Trophoblast cell (in vitro differentiated cells and primary cell): ENCODE measurements around the gene TMEM201.
A peak's percentile ranks its signal among the peaks of the same experiment; 100 is the strongest.

ENCODE experiments used
- DNase-seq, 2 donors: peaks; one replicate each; pipeline ENCODE4 v3.0.0-alpha.2; 2016
- H2AFZ ChIP-seq: 2 replicates; pipeline ENCODE4 v1.6.1; 2013; ENCODE audit warnings: low read length, moderate library complexity, mild to moderate bottlenecking; ENCODE audit not compliant: insufficient read depth, poor library complexity
- H2AK5ac ChIP-seq: 2 replicates; pipeline ENCODE4 v1.6.1; 2013; ENCODE audit warnings: mild to moderate bottlenecking, low read length
- H2BK120ac ChIP-seq: 2 replicates; pipeline ENCODE4 v1.6.1; 2013; ENCODE audit warnings: low read length, mild to moderate bottlenecking, moderate library complexity; ENCODE audit not compliant: insufficient read depth, poor library complexity
- H2BK12ac ChIP-seq: 2 replicates; pipeline ENCODE4 v1.6.1; 2013; ENCODE audit warnings: mild to moderate bottlenecking, low read length, moderate library complexity
- H2BK5ac ChIP-seq: 2 replicates; pipeline ENCODE4 v1.6.1; 2013; ENCODE audit warnings: low read length, low read depth, moderate library complexity, mild to moderate bottlenecking; ENCODE audit not compliant: poor library complexity
- H3K14ac ChIP-seq: 2 replicates; pipeline ENCODE4 v1.6.1; 2013; ENCODE audit warnings: mild to moderate bottlenecking, low read length
- H3K18ac ChIP-seq: 2 replicates; pipeline ENCODE4 v1.6.1; 2013; ENCODE audit warnings: mild to moderate bottlenecking, low read length
- H3K23ac ChIP-seq: 2 replicates; pipeline ENCODE4 v1.6.1; 2013; ENCODE audit warnings: low read length
- H3K27ac ChIP-seq: 2 replicates; pipeline ENCODE4 v1.5.1; 2013; ENCODE audit warnings: low read depth, mild to moderate bottlenecking, inconsistent platforms, low read length, moderate library complexity
- H3K27me3 ChIP-seq: 2 replicates; pipeline ENCODE4 v1.6.1; 2013; ENCODE audit warnings: inconsistent platforms, mild to moderate bottlenecking, low read length, moderate library complexity; ENCODE audit not compliant: insufficient read depth
- H3K36me3 ChIP-seq, 2 experiments: 1 replicate in 1 of 2; 2 replicates in 1 of 2; pipeline ENCODE4 v1.6.1; 2013; ENCODE audit warnings: low read length in 2 of 2, mild to moderate bottlenecking in 2 of 2, moderate library complexity in 1 of 2; ENCODE audit not compliant: insufficient read depth in 2 of 2, control insufficient read depth in 1 of 2
- H3K4ac ChIP-seq: 2 replicates; pipeline ENCODE4 v1.6.1; 2013; ENCODE audit warnings: low read depth, mild to moderate bottlenecking, low read length, moderate library complexity
- H3K4me1 ChIP-seq, 2 experiments: 1 replicate in 1 of 2; 2 replicates in 1 of 2; pipeline ENCODE4 v1.6.1; 2013; ENCODE audit warnings: low read length in 2 of 2, mild to moderate bottlenecking in 2 of 2, moderate library complexity in 1 of 2; ENCODE audit not compliant: insufficient read depth in 2 of 2, control insufficient read depth in 1 of 2
- H3K4me2 ChIP-seq: 2 replicates; pipeline ENCODE4 v1.6.1; 2013; ENCODE audit warnings: inconsistent platforms, mild to moderate bottlenecking, low read length, moderate library complexity
- H3K4me3 ChIP-seq: 2 replicates; pipeline ENCODE4 v1.5.1; 2013; ENCODE audit warnings: mild to moderate bottlenecking, low read depth, low read length, inconsistent platforms
- H3K79me1 ChIP-seq: one replicate; pipeline ENCODE4 v1.6.1; 2013; ENCODE audit warnings: low read length
- H3K79me2 ChIP-seq: 2 replicates; pipeline ENCODE4 v1.6.1; 2013; ENCODE audit warnings: low read length, mild to moderate bottlenecking; ENCODE audit not compliant: control insufficient read depth, insufficient read depth, poor library complexity
- H3K9ac ChIP-seq: 2 replicates; pipeline ENCODE4 v1.6.1; 2013; ENCODE audit warnings: mild to moderate bottlenecking, low read length
- H3K9me3 ChIP-seq: 2 replicates; pipeline ENCODE4 v1.6.1; 2013; ENCODE audit warnings: low read depth, mild to moderate bottlenecking, control low read depth, inconsistent platforms, low read length; ENCODE audit not compliant: insufficient read depth
- H4K12ac ChIP-seq: 2 replicates; pipeline ENCODE4 v1.6.1; 2013; ENCODE audit warnings: low read depth, mild to moderate bottlenecking, low read length, moderate library complexity
- H4K8ac ChIP-seq: 2 replicates; pipeline ENCODE4 v1.6.1; 2013; ENCODE audit warnings: low read depth, mild to moderate bottlenecking, low read length, moderate library complexity
- H4K91ac ChIP-seq: one replicate; pipeline ENCODE4 v1.6.1; 2013; ENCODE audit warnings: low read depth, mild to moderate bottlenecking, low read length, moderate library complexity
- WGBS: extraction: QIAGEN DNeasy Blood & Tissue Kit; methylation state at CpG from one replicate; pipeline ENCODE4 v1.1.7; 2013; ENCODE audit warnings: missing lambda C conversion rate; ENCODE audit not compliant: insufficient read length, insufficient coverage; ENCODE audit errors: extremely low coverage; 5-methylcytosine and 5-hydroxymethylcytosine counted together

TMEM201 gene

GRCh38 chr1:9589719-9590157 lies 1.0 kb downstream of the TMEM201 start:
- H4K12ac ChIP-seq, result no peak overlapping the region
- H2AK5ac ChIP-seq, result no peak overlapping the region
- H3K4me1 ChIP-seq, result peaks cover 4 to 13% of the 10 kb centered on the region in 2 experiments
- H2BK5ac ChIP-seq, result no peak overlapping the region
- no peaks in the 10 kb centered on the region for H3K36me3 ChIP-seq
- H3K4me3 ChIP-seq, result no peak overlapping the region
- no peak overlapping the region for H3K27ac ChIP-seq
- no peak overlapping the region for H3K9ac ChIP-seq
- H3K4me2 ChIP-seq, result peak overlapping the region; percentile 70
- H2BK120ac ChIP-seq, result no peak overlapping the region
- peaks cover 2% of the 10 kb centered on the region for H3K79me1 ChIP-seq
- H3K23ac ChIP-seq, result no peak overlapping the region
- H3K4ac ChIP-seq, result no peak overlapping the region
- no peak overlapping the region for H4K8ac ChIP-seq
- H2AFZ ChIP-seq, result no peak overlapping the region
- no peak overlapping the region for H3K14ac ChIP-seq
- no peak overlapping the region for H3K18ac ChIP-seq
- no peaks in the 10 kb centered on the region for H3K9me3 ChIP-seq
- no peak for DNase-seq
- no CpG with 5 or more reads among the region's 6 CpGs for WGBS
- H3K27me3 ChIP-seq, result no peaks in the 10 kb centered on the region
- H4K91ac ChIP-seq, result no peak overlapping the region
- H2BK12ac ChIP-seq, result no peak overlapping the region
- peaks cover 2% of the 10 kb centered on the region for H3K79me2 ChIP-seq

GRCh38 chr1:9590201-9590600 lies 1.5 kb downstream of the TMEM201 start:
- H3K27ac ChIP-seq, result no peak overlapping the region
- no peak overlapping the region for H3K4ac ChIP-seq
- no peak overlapping the region for H3K14ac ChIP-seq
- no peak overlapping the region for H2BK120ac ChIP-seq
- H2BK12ac ChIP-seq, result no peak overlapping the region
- H4K12ac ChIP-seq, result no peak overlapping the region
- H3K36me3 ChIP-seq, result no peaks in the 10 kb centered on the region
- H3K18ac ChIP-seq, result no peak overlapping the region
- no peak overlapping the region for H3K4me2 ChIP-seq
- H3K9me3 ChIP-seq, result no peaks in the 10 kb centered on the region
- H3K79me2 ChIP-seq, result peaks cover 2% of the 10 kb centered on the region
- WGBS, result no CpG with 5 or more reads among the region's 7 CpGs
- H3K9ac ChIP-seq, result no peak overlapping the region
- peaks cover 4 to 13% of the 10 kb centered on the region in 2 experiments for H3K4me1 ChIP-seq
- H4K8ac ChIP-seq, result no peak overlapping the region
- H3K4me3 ChIP-seq, result no peak overlapping the region
- no peak overlapping the region for H3K23ac ChIP-seq
- no peak overlapping the region for H4K91ac ChIP-seq
- H3K27me3 ChIP-seq, result no peaks in the 10 kb centered on the region
- no peak for DNase-seq
- no peak overlapping the region for H2BK5ac ChIP-seq
- H2AK5ac ChIP-seq, result no peak overlapping the region
- peaks cover 2% of the 10 kb centered on the region for H3K79me1 ChIP-seq
- no peak overlapping the region for H2AFZ ChIP-seq

GRCh38 chr1:9590945-9591668 lies 2.4 kb downstream of the TMEM201 start:
- Histone ChIP-seq H3K4ac (no peak overlapping the region), H2AFZ (no peak overlapping the region), H3K9ac (no peak overlapping the region), H3K18ac (no peak overlapping the region), H2BK120ac (no peak overlapping the region), H2AK5ac (no peak overlapping the region), H3K4me3 (no peak overlapping the region), H3K4me1 (peaks cover 4 to 13% of the 10 kb centered on the region in 2 experiments), H3K9me3 (no peaks in the 10 kb centered on the region), H3K4me2 (no peak overlapping the region), H3K79me1 (peaks cover 2% of the 10 kb centered on the region), H2BK5ac (no peak overlapping the region), H4K91ac (no peak overlapping the region), H3K23ac (no peak overlapping the region), H3K27me3 (no peaks in the 10 kb centered on the region), H3K36me3 (no peaks in the 10 kb centered on the region), H2BK12ac (no peak overlapping the region), H3K79me2 (peaks cover 2% of the 10 kb centered on the region), H4K8ac (no peak overlapping the region), H4K12ac (no peak overlapping the region), H3K27ac (no peak overlapping the region), H3K14ac (no peak overlapping the region)
- DNase-seq, result no peak
- WGBS, result no CpG with 5 or more reads among the region's 19 CpGs

- H3K27ac ChIP-seq, result no peak overlapping the region
- H3K36me3 ChIP-seq, result peaks cover 2 to 3% of the 10 kb centered on the region in 2 experiments
- no peaks in the 10 kb centered on the region for H3K9me3 ChIP-seq
- no peak overlapping the region for H3K9ac ChIP-seq
- H3K14ac ChIP-seq, result no peak overlapping the region
- no peak overlapping the region for H3K4ac ChIP-seq
- no peak overlapping the region for H2BK120ac ChIP-seq
- H4K91ac ChIP-seq, result no peak overlapping the region
- no peak overlapping the region for H2AFZ ChIP-seq
- no peak for DNase-seq
- H3K4me1 ChIP-seq, result peaks cover 4 to 13% of the 10 kb centered on the region in 2 experiments
- no CpG with 5 or more reads among the region's 22 CpGs for WGBS
- H2AK5ac ChIP-seq, result no peak overlapping the region
- no peak overlapping the region for H2BK12ac ChIP-seq
- no peak overlapping the region for H3K4me3 ChIP-seq
- H3K23ac ChIP-seq, result no peak overlapping the region
- H4K12ac ChIP-seq, result no peak overlapping the region
- H3K79me1 ChIP-seq, result peaks cover 2% of the 10 kb centered on the region
- H3K27me3 ChIP-seq, result no peaks in the 10 kb centered on the region
- H2BK5ac ChIP-seq, result no peak overlapping the region
- no peak overlapping the region for H3K4me2 ChIP-seq
- peaks cover 2% of the 10 kb centered on the region for H3K79me2 ChIP-seq
- no peak overlapping the region for H3K18ac ChIP-seq
- H4K8ac ChIP-seq, result no peak overlapping the region
Measured at GRCh38 chr1:9591669-9592509, 3.2 kb downstream of the TMEM201 start.
